ENCODE measurements around the gene RHOT2. TPM values are rescaled to one million over a fixed set of nuclear protein-coding genes. Genes with fewer than 3 reads are reported as not detected.

Gene RHOT2
- total RNA-seq, 1 experiment from 2014 or later, result 143 TPM

DNA sequence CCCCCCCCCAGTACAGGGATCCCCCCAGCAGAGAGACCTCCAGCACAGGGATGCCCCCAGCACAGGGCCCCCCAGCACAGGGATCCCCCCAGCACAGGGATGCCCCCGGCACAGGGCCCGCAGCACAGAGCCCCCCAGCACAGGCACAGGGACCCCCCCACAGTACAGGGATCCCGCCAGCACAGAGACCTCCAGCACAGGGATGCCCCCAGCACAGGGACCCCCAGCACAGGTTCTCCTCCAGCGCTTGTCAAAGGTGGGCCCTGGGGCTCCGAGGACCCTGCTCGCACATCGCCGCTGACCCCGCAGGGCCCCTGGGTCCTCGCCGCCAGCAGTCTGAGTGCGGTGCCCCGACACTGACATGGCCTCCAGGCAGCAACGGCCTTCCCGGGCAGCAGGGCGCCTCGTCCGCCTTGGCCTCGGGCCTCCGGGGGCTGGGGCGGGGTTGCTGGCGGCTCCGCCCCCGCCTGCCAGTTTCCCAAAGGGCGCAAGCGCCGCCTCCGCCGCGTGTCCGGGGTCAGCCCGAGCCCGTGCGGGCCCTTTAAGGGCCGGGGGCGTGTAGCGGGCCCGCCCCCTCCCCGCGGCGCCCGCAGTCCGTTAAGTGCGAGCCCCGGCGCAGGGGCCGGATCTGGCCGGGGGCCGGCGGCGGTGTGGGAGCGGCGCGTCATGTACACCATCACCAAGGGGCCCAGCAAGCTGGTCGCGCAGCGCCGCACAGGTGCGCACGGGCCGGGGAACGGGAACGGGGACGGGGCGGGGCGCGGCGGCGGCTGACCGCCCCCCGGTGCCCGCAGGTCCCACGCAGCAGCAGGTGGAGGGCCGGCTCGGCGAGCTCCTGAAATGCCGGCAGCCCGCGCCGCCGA lies 26.4 kb upstream of the RHOT2 start, which contains the start of gene MCRIP2:
Gene MCRIP2 (plus strand): TSS at position 503 of the 863 bp plus-strand sequence. CDS start 164 bp downstream, at position 667.
- BruUV-seq (replicated peaks), result no TSS peak
- Histone ChIP-seq H3K9me3 (ENCODE audit: insufficient read depth, low read depth) (no peaks in the 10 kb centered on the region), H3K36me3 (ENCODE audit: low read depth) (no peaks in the 10 kb centered on the region), H4K20me1 (ENCODE audit: insufficient read depth) (peaks cover 10% of the 10 kb centered on the region; the same call in 1 of the 2 replicates), H3K27ac (peak within 1 kb of the TSS; percentile 23; the same call in 1 of the 2 replicates), H3K4me2 (peak within 1 kb of the TSS; percentile 97), H3K27me3 (ENCODE audit: insufficient read depth, low read depth) (no peaks in the 10 kb centered on the region), H3K4me3 (peak within 1 kb of the TSS; percentile 69), H3F3A (ENCODE audit: insufficient read depth, low read depth) (peaks cover 36% of the 10 kb centered on the region), H3K79me2 (ENCODE audit: low read depth) (peaks cover 36% of the 10 kb centered on the region), H2AFZ (peak within 1 kb of the TSS; percentile 73), H3K4me1 (replicated peaks; ENCODE audit: insufficient read depth) (peaks cover 39% of the 10 kb centered on the region), H3K9me2 (ENCODE audit: insufficient read depth) (no peaks in the 10 kb centered on the region)
- DNase-seq, result peak; percentile 46 to 95
- ChIA-PET POLR2A (ENCODE audit: unreplicated experiment) (interaction anchor here (0.6 kb wide), 2 partner anchors 32 to 99 kb away, joined by 3 to 4 read pairs; partner anchors contain the start of gene CIAO3), CTCF (no interaction called here)
- no peak for TF ChIP-seq EZH2 (IDR thresholded peaks at IDR 0.05; ENCODE audit: low read depth)
- TF ChIP-seq, protein P1, sequence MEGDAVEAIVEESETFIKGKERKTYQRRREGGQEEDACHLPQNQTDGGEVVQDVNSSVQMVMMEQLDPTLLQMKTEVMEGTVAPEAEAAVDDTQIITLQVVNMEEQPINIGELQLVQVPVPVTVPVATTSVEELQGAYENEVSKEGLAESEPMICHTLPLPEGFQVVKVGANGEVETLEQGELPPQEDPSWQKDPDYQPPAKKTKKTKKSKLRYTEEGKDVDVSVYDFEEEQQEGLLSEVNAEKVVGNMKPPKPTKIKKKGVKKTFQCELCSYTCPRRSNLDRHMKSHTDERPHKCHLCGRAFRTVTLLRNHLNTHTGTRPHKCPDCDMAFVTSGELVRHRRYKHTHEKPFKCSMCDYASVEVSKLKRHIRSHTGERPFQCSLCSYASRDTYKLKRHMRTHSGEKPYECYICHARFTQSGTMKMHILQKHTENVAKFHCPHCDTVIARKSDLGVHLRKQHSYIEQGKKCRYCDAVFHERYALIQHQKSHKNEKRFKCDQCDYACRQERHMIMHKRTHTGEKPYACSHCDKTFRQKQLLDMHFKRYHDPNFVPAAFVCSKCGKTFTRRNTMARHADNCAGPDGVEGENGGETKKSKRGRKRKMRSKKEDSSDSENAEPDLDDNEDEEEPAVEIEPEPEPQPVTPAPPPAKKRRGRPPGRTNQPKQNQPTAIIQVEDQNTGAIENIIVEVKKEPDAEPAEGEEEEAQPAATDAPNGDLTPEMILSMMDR (conservative IDR thresholded peaks at IDR 0.05), result no peak
- intact Hi-C loops (cut with micrococcal nuclease; ENCODE audit: unreplicated experiment), result loop anchor here (10.0 kb wide), 1 partner anchor 257 kb away; the partner anchor contains the start of gene PGAP6

DNA sequence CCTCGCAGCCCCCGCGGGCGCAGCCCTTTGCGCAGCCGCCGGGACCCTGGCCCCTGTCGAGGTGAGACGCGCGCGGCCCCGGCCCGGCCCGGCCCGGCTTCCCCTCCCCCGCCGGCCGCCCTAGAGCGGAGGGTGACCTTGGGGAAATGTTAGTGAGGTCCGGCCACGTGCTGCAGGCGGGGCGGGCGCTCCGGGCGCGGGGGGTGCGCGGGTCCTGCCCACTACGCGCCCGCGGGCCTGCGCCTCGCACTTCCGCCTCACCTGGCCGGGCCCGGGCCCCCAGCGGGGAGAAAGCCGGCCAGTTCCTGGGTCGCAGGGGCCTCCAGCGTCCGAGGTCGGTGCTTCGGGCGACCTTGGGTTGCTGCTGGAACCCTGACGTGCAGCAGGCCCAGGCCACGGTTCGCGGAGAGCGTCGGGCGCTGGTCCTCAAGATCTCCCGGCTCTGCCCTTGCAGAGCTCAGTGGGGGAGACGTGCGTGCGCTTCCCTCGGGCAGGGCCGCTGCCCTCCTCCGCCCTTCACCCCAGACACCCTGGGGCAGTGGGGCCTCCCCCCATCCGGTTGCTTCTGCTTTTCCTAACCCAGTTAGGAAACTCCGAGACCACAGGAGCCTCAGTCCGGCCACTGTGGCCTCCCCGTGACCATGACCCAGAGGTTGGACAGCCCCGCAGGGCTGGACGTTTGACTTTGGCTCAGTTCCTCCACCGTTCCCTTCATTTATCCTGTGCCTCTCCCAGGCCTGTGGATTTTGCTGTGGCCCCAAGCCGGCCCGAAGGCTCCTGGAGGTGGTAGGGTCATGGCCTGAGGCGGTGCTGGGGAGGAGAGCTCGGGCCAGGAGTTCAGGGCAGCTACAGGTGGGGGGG lies 25.5 kb upstream of the RHOT2 start:
- DNase-seq, result peak; percentile 43 to 73
- TF ChIP-seq EZH2 (IDR thresholded peaks at IDR 0.05; ENCODE audit: low read depth), result no peak
- TF ChIP-seq, protein P1 (conservative IDR thresholded peaks at IDR 0.05), result no peak
- intact Hi-C loops (cut with micrococcal nuclease; ENCODE audit: unreplicated experiment), result loop anchor here (10.0 kb wide), 1 partner anchor 258 kb away; the partner anchor contains the start of gene PGAP6
- Histone ChIP-seq H3K4me2 (peak overlapping the region; percentile 97), H3F3A (ENCODE audit: insufficient read depth, low read depth) (peaks cover 36% of the 10 kb centered on the region), H3K4me1 (replicated peaks; ENCODE audit: insufficient read depth) (peaks cover 45% of the 10 kb centered on the region), H3K79me2 (ENCODE audit: low read depth) (peaks cover 45% of the 10 kb centered on the region), H3K9me3 (ENCODE audit: insufficient read depth, low read depth) (no peaks in the 10 kb centered on the region), H3K27ac (peak overlapping the region; percentile 23; the same call in 1 of the 2 replicates), H3K36me3 (ENCODE audit: low read depth) (no peaks in the 10 kb centered on the region), H3K4me3 (peak overlapping the region; percentile 69), H2AFZ (no peak overlapping the region; the same call in 1 of the 2 replicates), H4K20me1 (ENCODE audit: insufficient read depth) (peaks cover 17% of the 10 kb centered on the region; the same call in 1 of the 2 replicates), H3K9me2 (ENCODE audit: insufficient read depth) (no peaks in the 10 kb centered on the region), H3K27me3 (ENCODE audit: insufficient read depth, low read depth) (no peaks in the 10 kb centered on the region)
- BruUV-seq (replicated peaks), result TSS peak; percentile 20
- ChIA-PET CTCF (interaction anchor here (0.6 kb wide), 1 partner anchor 165 kb away, joined by 13 read pairs; no protein-coding TSS in a partner anchor), POLR2A (ENCODE audit: unreplicated experiment) (interaction anchor here (0.6 to 0.8 kb wide), 3 partner anchors 15 to 99 kb away, joined by 3 to 4 read pairs (median 4); partner anchors contain the start of gene CIAO3)

DNA sequence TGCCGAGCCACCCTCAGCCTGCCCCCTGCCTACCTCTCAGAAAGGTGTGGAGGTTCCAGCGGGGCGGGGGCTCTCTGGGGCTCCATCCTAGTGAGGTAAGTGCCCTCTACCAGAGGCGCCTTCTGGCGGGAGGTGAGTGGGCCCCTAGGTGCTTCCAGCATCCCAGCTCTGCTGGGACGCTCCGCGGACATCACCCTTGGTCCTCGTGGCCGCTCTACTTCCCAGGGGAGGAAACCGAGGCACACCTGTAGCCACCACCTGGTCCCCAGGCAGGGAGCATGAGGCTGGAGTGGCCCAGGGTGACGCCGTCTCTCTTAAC lies 24.9 kb upstream of the RHOT2 start:
- Histone ChIP-seq H3K4me2 (peak overlapping the region; percentile 97), H3K27me3 (ENCODE audit: insufficient read depth, low read depth) (no peaks in the 10 kb centered on the region), H3K36me3 (ENCODE audit: low read depth) (no peaks in the 10 kb centered on the region), H3F3A (ENCODE audit: insufficient read depth, low read depth) (peaks cover 36% of the 10 kb centered on the region), H2AFZ (no peak overlapping the region), H3K79me2 (ENCODE audit: low read depth) (peaks cover 49% of the 10 kb centered on the region), H4K20me1 (ENCODE audit: insufficient read depth) (peaks cover 17% of the 10 kb centered on the region; the same call in 1 of the 2 replicates), H3K4me1 (replicated peaks; ENCODE audit: insufficient read depth) (peaks cover 51% of the 10 kb centered on the region), H3K9me2 (ENCODE audit: insufficient read depth) (no peaks in the 10 kb centered on the region), H3K27ac (peak overlapping the region; percentile 23; the same call in 1 of the 2 replicates), H3K9me3 (ENCODE audit: insufficient read depth, low read depth) (no peaks in the 10 kb centered on the region), H3K4me3 (peak overlapping the region; percentile 69)
- TF ChIP-seq, protein P1 (conservative IDR thresholded peaks at IDR 0.05), result no peak
- TF ChIP-seq EZH2 (IDR thresholded peaks at IDR 0.05; ENCODE audit: low read depth), result no peak
- ChIA-PET POLR2A (ENCODE audit: unreplicated experiment) (interaction anchor here (0.8 kb wide), 1 partner anchor 16 kb away, joined by 4 read pairs; no protein-coding TSS in a partner anchor), CTCF (interaction anchor here (0.6 kb wide), 1 partner anchor 164 kb away, joined by 13 read pairs; no protein-coding TSS in a partner anchor)
- intact Hi-C loops (cut with micrococcal nuclease; ENCODE audit: unreplicated experiment), result loop anchor here (10.0 kb wide), 1 partner anchor 258 kb away; the partner anchor contains the start of gene PGAP6
- DNase-seq, result no peak
- BruUV-seq (replicated peaks), result no TSS peak

All from PC-9 (cell line).